Measurements from ENCODE around the gene MT1H. TPM values are rescaled to one million over a fixed set of nuclear protein-coding genes. Genes with fewer than 3 reads are reported as not detected.
A peak's percentile ranks its signal among the peaks of the same experiment; 100 is the strongest.

MT1H gene
- total and polyA plus RNA-seq, 9 of the 15 experiments (the other 6 are each of a cell fraction or from before 2014, with no cell fraction given), result 0.13 to 0.37 TPM; not detected in 7

DNA sequence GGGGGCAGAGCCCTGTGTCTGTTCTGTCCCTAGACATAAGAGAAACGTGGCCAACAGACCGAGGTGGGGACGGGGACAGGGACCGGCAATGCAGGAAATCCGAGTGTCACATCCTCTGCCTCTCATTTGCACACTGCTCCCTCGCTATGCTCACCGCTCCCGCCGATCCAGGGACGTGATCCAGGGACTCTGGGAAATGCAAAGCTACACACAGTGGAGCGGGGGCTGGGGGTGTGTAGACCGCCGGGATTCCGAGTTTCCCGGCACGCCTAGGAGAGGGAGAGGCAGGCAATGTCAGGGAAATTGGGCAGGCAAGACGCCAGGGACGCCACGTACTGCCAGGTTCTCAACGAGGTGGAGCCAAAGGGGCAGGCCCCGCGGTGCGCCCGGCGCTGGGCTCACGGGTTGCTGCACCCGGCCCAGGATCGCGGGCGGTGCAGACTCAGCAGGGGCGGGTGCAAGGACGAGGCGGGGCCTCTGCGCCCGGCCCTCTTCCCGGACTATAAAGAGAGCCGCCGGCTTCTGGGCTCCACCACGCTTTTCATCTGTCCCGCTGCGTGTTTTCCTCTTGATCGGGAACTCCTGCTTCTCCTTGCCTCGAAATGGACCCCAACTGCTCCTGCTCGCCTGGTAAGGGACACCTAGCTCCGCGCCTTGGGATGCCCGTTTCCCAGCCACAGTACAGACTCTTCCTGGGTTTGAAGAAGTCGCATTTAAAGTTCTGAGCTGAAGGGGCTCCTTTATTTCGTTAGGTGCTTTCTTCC, 12.5 kb downstream of the MT1H start, which contains the start of gene MT1X (continued):
- TF ChIP-seq ZNF76 (CRISPR knock-in tag; IDR thresholded peaks at IDR 0.05; ENCODE audit: borderline replicate concordance) (no peak), SETDB1 (IDR thresholded peaks at IDR 0.05; ENCODE audit: low read length) (no peak), ZNF24 (IDR thresholded peaks at IDR 0.05) (no peak), SAP30 (IDR thresholded peaks at IDR 0.05; ENCODE audit: borderline replicate concordance, insufficient read depth, low read depth, low read length, poor library complexity, severe bottlenecking) (peak; percentile 58), FIP1L1 (IDR thresholded peaks at IDR 0.05; ENCODE audit: low read depth, low read length, poor library complexity, severe bottlenecking) (no peak), TSC22D4 (tag; IDR thresholded peaks at IDR 0.05) (no peak), RBBP5 (IDR thresholded peaks at IDR 0.05; ENCODE audit: borderline replicate concordance, insufficient read depth, low read length, poor library complexity, severe bottlenecking) (no peak), ZSCAN29 (IDR thresholded peaks at IDR 0.05) (no peak), PYGO2 (tag; IDR thresholded peaks at IDR 0.05) (no peak), ZNF695 (CRISPR knock-in tag; IDR thresholded peaks at IDR 0.05) (no peak), ZNF75A (CRISPR knock-in tag; IDR thresholded peaks at IDR 0.05) (no peak), SOX6 (IDR thresholded peaks at IDR 0.05) (no peak), GABPB2 (CRISPR knock-in tag; conservative IDR thresholded peaks at IDR 0.05) (no peak), FOXK1 (CRISPR knock-in tag; IDR thresholded peaks at IDR 0.05; ENCODE audit: borderline replicate concordance) (no peak), RFX5 (IDR thresholded peaks at IDR 0.05; ENCODE audit: low read depth, low read length) (no peak), TAF1 (IDR thresholded peaks at IDR 0.05; ENCODE audit: control insufficient read depth, extremely low read depth, insufficient read depth, low read length, severe bottlenecking) (peak; percentile 28), TBP (optimal IDR thresholded peaks at IDR 0.05; ENCODE audit: low read depth, low read length) (peak; percentile 74), ZNF143 (CRISPR knock-in tag; IDR thresholded peaks at IDR 0.05) (no peak), CBX3 (IDR thresholded peaks at IDR 0.05; ENCODE audit: borderline replicate concordance in 1 of 2, low read length in 2 of 2) (no peak), HMG20B (CRISPR knock-in tag; IDR thresholded peaks at IDR 0.05) (no peak), ESRRA (IDR thresholded peaks at IDR 0.05; ENCODE audit: borderline replicate concordance, low read depth) (no peak), ASH1L (IDR thresholded peaks at IDR 0.05; ENCODE audit: borderline replicate concordance, low read depth, partially characterized antibody) (no peak)
- TF ChIP-seq, protein P1, sequence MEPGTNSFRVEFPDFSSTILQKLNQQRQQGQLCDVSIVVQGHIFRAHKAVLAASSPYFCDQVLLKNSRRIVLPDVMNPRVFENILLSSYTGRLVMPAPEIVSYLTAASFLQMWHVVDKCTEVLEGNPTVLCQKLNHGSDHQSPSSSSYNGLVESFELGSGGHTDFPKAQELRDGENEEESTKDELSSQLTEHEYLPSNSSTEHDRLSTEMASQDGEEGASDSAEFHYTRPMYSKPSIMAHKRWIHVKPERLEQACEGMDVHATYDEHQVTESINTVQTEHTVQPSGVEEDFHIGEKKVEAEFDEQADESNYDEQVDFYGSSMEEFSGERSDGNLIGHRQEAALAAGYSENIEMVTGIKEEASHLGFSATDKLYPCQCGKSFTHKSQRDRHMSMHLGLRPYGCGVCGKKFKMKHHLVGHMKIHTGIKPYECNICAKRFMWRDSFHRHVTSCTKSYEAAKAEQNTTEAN (CRISPR knock-in tag; IDR thresholded peaks at IDR 0.05), result no peak
- TF ChIP-seq, protein P2, sequence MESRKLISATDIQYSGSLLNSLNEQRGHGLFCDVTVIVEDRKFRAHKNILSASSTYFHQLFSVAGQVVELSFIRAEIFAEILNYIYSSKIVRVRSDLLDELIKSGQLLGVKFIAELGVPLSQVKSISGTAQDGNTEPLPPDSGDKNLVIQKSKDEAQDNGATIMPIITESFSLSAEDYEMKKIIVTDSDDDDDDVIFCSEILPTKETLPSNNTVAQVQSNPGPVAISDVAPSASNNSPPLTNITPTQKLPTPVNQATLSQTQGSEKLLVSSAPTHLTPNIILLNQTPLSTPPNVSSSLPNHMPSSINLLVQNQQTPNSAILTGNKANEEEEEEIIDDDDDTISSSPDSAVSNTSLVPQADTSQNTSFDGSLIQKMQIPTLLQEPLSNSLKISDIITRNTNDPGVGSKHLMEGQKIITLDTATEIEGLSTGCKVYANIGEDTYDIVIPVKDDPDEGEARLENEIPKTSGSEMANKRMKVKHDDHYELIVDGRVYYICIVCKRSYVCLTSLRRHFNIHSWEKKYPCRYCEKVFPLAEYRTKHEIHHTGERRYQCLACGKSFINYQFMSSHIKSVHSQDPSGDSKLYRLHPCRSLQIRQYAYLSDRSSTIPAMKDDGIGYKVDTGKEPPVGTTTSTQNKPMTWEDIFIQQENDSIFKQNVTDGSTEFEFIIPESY (CRISPR knock-in tag; IDR thresholded peaks at IDR 0.05), result no peak
- TF ChIP-seq, protein P3, sequence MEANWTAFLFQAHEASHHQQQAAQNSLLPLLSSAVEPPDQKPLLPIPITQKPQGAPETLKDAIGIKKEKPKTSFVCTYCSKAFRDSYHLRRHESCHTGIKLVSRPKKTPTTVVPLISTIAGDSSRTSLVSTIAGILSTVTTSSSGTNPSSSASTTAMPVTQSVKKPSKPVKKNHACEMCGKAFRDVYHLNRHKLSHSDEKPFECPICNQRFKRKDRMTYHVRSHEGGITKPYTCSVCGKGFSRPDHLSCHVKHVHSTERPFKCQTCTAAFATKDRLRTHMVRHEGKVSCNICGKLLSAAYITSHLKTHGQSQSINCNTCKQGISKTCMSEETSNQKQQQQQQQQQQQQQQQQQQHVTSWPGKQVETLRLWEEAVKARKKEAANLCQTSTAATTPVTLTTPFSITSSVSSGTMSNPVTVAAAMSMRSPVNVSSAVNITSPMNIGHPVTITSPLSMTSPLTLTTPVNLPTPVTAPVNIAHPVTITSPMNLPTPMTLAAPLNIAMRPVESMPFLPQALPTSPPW (CRISPR knock-in tag; IDR thresholded peaks at IDR 0.05), result peak; percentile 51; the same call in 1 of the 2 replicates

Measured in K562 (cell line).